Limb (tissue), 2 donors: Measurements from ENCODE around the gene ROBO4.

Source experiments
- DNase-seq, 2 donors: peaks; one replicate each; pipeline ENCODE4 v3.0.0-alpha.2; 2016; ENCODE audit errors: extremely low spot score in 2 of 2

Gene ROBO4

GRCh38 chr11:124897674-124898262 lies at the start of gene ROBO4:
Gene ROBO4, minus strand, starts transcription at chr11:124897865. Its CDS starts 70 bp downstream, at chr11:124897795.
- DNase-seq, result peak in 1 of 2 donors; percentile 27

- DNase-seq, result no peak
Observed at GRCh38 chr11:124946735-124947141, 49.1 kb upstream of the ROBO4 start.

GRCh38 chr11:124945826-124946225 lies 48.2 kb upstream of the ROBO4 start:
- DNase-seq, result no peak

- no peak for DNase-seq
Observed at GRCh38 chr11:124944565-124944964, 46.9 kb upstream of the ROBO4 start.

- no peak for DNase-seq
Observed at GRCh38 chr11:124943741-124944140, 46.1 kb upstream of the ROBO4 start.

- DNase-seq, result no peak
Observed at GRCh38 chr11:124943254-124943616, 45.6 kb upstream of the ROBO4 start.

- DNase-seq, result no peak
Observed at GRCh38 chr11:124942466-124943253, 45.0 kb upstream of the ROBO4 start.

- DNase-seq, result no peak
Observed at GRCh38 chr11:124941703-124942102, 44.0 kb upstream of the ROBO4 start.

GRCh38 chr11:124938970-124939369 lies 41.3 kb upstream of the ROBO4 start:
- no peak for DNase-seq

GRCh38 chr11:124938206-124938765 lies 40.6 kb upstream of the ROBO4 start:
- no peak for DNase-seq

GRCh38 chr11:124937336-124937935 lies 39.8 kb upstream of the ROBO4 start:
- DNase-seq, result no peak

GRCh38 chr11:124935548-124936514 lies 38.2 kb upstream of the ROBO4 start, which contains the start of gene HEPACAM:
Gene HEPACAM, minus strand, starts transcription at chr11:124936047. Its CDS starts 41 bp downstream, at chr11:124936006.
- DNase-seq, result no peak

- DNase-seq, result no peak
Observed at GRCh38 chr11:124934862-124935547, 37.3 kb upstream of the ROBO4 start.

GRCh38 chr11:124930799-124931198 lies 33.1 kb upstream of the ROBO4 start:
- no peak for DNase-seq

- DNase-seq, result no peak
Observed at GRCh38 chr11:124928942-124929665, 31.4 kb upstream of the ROBO4 start.

GRCh38 chr11:124923296-124923695 lies 25.6 kb upstream of the ROBO4 start:
- DNase-seq, result no peak

GRCh38 chr11:124922831-124923230 lies 25.2 kb upstream of the ROBO4 start:
- DNase-seq, result no peak

- peak; percentile 68 to 90 for DNase-seq
Observed at GRCh38 chr11:124920870-124921609, 23.4 kb upstream of the ROBO4 start.

- no peak for DNase-seq
Observed at GRCh38 chr11:124920356-124920755, 22.7 kb upstream of the ROBO4 start.
